A673 (cell line): ENCODE measurements around the gene TMEM17. TPM values are rescaled to one million over a fixed set of nuclear protein-coding genes. Genes with fewer than 3 reads are reported as not detected.

Source experiments
- BruUV-seq: library from RNA; stranded (reverse); fragments of 400-500 nt; replicated peaks from 2 replicates; lab custom pipeline; 2021; lab: Mats Ljungman, UMichigan
- CTCF ChIA-PET: fragments of 300-600 bp; sonication (Branson Sonifier 250); formaldehyde crosslinking; loops from one replicate; lab custom pipeline; 2022; ENCODE audit warnings: antibody characterized with exemption; lab: Charles Lee
- POLR2A ChIA-PET: fragments of 300-600 bp; sonication (Branson Sonifier 250); formaldehyde crosslinking; loops from one replicate; lab custom pipeline; 2022; ENCODE audit warnings: antibody characterized with exemption; ENCODE audit not compliant: low non-redundant PET; lab: Charles Lee
- DNase-seq: peaks from one replicate; pipeline ENCODE4 v3.0.0-alpha.2; 2015; ENCODE audit warnings: low spot score
- H3K27ac ChIP-seq: fragments of 200-600 bp; sonication (generic); 2 replicates; pipeline ENCODE4 v1.5.1; 2016; ENCODE audit warnings: mixed run types, low read depth, mild to moderate bottlenecking, mixed read lengths, antibody characterized with exemption, low read length; ENCODE audit not compliant: poor library complexity, severe bottlenecking
- H3K27me3 ChIP-seq: fragments of 200-600 bp; sonication (generic); replicated peaks from 2 replicates; pipeline ENCODE4 v1.6.1; 2017; ENCODE audit warnings: mixed run types, low read depth, mild to moderate bottlenecking, mixed read lengths, antibody characterized with exemption, low read length; ENCODE audit not compliant: insufficient read depth, poor library complexity
- H3K36me3 ChIP-seq: fragments of 200-600 bp; sonication (generic); 2 replicates; pipeline ENCODE4 v1.6.1; 2016; ENCODE audit warnings: mixed run types, mild to moderate bottlenecking, mixed read lengths, antibody characterized with exemption, low read length; ENCODE audit not compliant: insufficient read depth, poor library complexity, severe bottlenecking
- H3K4me1 ChIP-seq: fragments of 200-600 bp; sonication (generic); 2 replicates; pipeline ENCODE4 v1.6.1; 2017; ENCODE audit warnings: mixed run types, mild to moderate bottlenecking, mixed read lengths, antibody characterized with exemption, low read length; ENCODE audit not compliant: insufficient read depth, poor library complexity, severe bottlenecking
- H3K4me3 ChIP-seq: fragments of 200-600 bp; sonication (generic); 2 replicates; pipeline ENCODE4 v1.5.1; 2016; ENCODE audit warnings: low read depth, mixed run types, mild to moderate bottlenecking, mixed read lengths, low read length; ENCODE audit not compliant: poor library complexity, severe bottlenecking
- H3K9me3 ChIP-seq: fragments of 200-600 bp; sonication (generic); 2 replicates; pipeline ENCODE4 v1.6.1; 2016; ENCODE audit warnings: mixed run types, low read depth, mild to moderate bottlenecking, mixed read lengths, antibody characterized with exemption, low read length; ENCODE audit not compliant: poor library complexity, severe bottlenecking
- CTCF ChIP-seq: fragments of 300-800, 200-600 bp; sonication (generic); conservative IDR thresholded peaks from 2 replicates; pipeline ENCODE4 v1.5.1; 2017; ENCODE audit warnings: low read depth, mild to moderate bottlenecking, antibody characterized with exemption, low read length, moderate library complexity, mixed read lengths
- EZH2 ChIP-seq: fragments of 200-600 bp; sonication (generic); IDR thresholded peaks from 2 replicates; pipeline ENCODE4 v1.6.1; 2017; ENCODE audit warnings: borderline replicate concordance, low read depth, mild to moderate bottlenecking, mixed read lengths, antibody characterized with exemption, low read length; ENCODE audit not compliant: poor library complexity, severe bottlenecking
- intact Hi-C: fragments of 100-400 bp; cut with micrococcal nuclease; formaldehyde crosslinking; loops from one replicate; pipeline ENCODE4 v1.10.0; 2022; ENCODE audit not compliant: unreplicated experiment
- total RNA-seq: library from RNA; stranded (reverse); gene quantifications from 2 replicates; pipeline ENCODE4 v1.2.3, GENCODE V29; 2021

The TMEM17 gene
- total RNA-seq, 1 experiment from 2014 or later: 1.5 TPM

- H3K4me3 ChIP-seq: no peak overlapping the region
- no TSS peak for BruUV-seq
- CTCF ChIA-PET: no interaction called here
- H3K27ac ChIP-seq: no peak overlapping the region
- H3K4me1 ChIP-seq: no peaks in the 10 kb centered on the region
- DNase-seq: no peak
- intact Hi-C loops: loop anchor here (5.0 kb wide), 1 partner anchor 1029 kb away; no protein-coding TSS in a partner anchor
- no peaks in the 10 kb centered on the region for H3K9me3 ChIP-seq
- no peaks in the 10 kb centered on the region for H3K27me3 ChIP-seq
- POLR2A ChIA-PET: interaction anchor here (0.7 kb wide), 1 partner anchor 652 kb away, joined by 3 read pairs; no protein-coding TSS in a partner anchor
- H3K36me3 ChIP-seq: no peaks in the 10 kb centered on the region
- TF ChIP-seq EZH2: no peak
- no peak for TF ChIP-seq CTCF
Observed at GRCh38 chr2:62458671-62459081, 47.3 kb downstream of the TMEM17 start.

DNA sequence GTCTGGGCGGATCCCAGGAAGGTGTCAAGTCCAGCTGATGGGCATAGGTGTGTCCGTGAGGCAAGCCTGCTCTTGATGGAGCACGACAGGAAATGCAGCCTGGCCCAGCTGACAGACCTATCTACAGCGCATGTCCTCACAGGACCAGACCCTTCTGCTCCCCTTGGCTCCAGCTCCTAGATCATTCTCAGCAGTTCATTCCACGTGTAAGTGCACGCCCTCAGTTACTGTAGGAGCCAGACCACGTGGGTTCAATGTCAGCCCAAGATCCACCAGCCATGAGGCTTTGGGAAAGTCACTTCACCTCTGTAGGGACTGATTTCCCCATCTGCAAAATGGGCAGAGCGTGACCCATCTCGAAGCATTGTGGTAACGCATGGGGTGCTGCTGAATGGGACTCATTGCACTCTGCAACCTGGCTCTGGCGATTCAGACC is 47.8 kb downstream of the TMEM17 start:
- Histone ChIP-seq H3K4me3 (no peak overlapping the region), H3K27me3 (no peaks in the 10 kb centered on the region), H3K9me3 (no peaks in the 10 kb centered on the region), H3K27ac (no peak overlapping the region), H3K4me1 (no peaks in the 10 kb centered on the region), H3K36me3 (no peaks in the 10 kb centered on the region)
- POLR2A ChIA-PET: interaction anchor here (0.6 to 0.7 kb wide), 2 partner anchors 14 to 652 kb away, joined by 3 read pairs; no protein-coding TSS in a partner anchor
- no TSS peak for BruUV-seq
- DNase-seq: no peak
- intact Hi-C loops: loop anchor here (5.0 kb wide), 1 partner anchor 1029 kb away; no protein-coding TSS in a partner anchor
- CTCF ChIA-PET: no interaction called here
- no peak for TF ChIP-seq CTCF
- TF ChIP-seq EZH2: no peak

DNA sequence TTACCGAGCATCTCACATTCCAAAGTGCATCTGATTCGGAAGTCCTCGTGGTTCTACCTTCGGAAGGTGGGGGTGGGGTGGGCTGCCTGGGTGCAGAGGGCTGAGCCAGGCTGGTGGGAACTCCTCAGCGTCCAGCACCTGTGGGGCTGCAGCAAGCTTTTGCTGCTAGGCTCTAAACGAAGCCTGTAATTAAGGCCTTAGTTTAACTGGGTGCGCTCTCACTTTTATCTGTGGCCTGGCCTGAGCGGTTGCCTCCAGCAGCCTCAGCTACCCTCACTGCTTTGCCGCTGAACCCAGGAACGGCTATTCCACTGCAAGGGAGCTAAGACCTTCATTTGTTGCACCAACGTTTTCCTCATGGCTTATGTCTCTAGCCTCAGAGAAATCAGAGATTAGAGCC is 48.4 kb downstream of the TMEM17 start:
- Histone ChIP-seq H3K36me3 (no peaks in the 10 kb centered on the region), H3K27me3 (no peaks in the 10 kb centered on the region), H3K9me3 (no peaks in the 10 kb centered on the region), H3K4me3 (peak overlapping the region; percentile 63), H3K27ac (no peak overlapping the region), H3K4me1 (no peaks in the 10 kb centered on the region)
- CTCF ChIA-PET: interaction anchor here (0.9 to 1.7 kb wide), 2 partner anchors 316 to 318 kb away, joined by 4 to 26 read pairs; no protein-coding TSS in a partner anchor
- intact Hi-C loops: loop anchor here (1.0 to 5.0 kb wide), 2 partner anchors 318 to 1030 kb away; no protein-coding TSS in a partner anchor
- no TSS peak for BruUV-seq
- DNase-seq: no peak
- POLR2A ChIA-PET: interaction anchor here (0.6 kb wide), 1 partner anchor 14 kb away, joined by 3 read pairs; no protein-coding TSS in a partner anchor
- TF ChIP-seq CTCF (no peak), EZH2 (no peak)
